ENCODE results near the gene DEDD2. TPM values are rescaled to one million over a fixed set of nuclear protein-coding genes. Genes with fewer than 3 reads are reported as not detected.
A peak's percentile ranks its signal among the peaks of the same experiment; 100 is the strongest.

Gene DEDD2
- total and polyA plus RNA-seq, 11 donors: 11.1 to 24.1 (median 17.2) TPM

DNA sequence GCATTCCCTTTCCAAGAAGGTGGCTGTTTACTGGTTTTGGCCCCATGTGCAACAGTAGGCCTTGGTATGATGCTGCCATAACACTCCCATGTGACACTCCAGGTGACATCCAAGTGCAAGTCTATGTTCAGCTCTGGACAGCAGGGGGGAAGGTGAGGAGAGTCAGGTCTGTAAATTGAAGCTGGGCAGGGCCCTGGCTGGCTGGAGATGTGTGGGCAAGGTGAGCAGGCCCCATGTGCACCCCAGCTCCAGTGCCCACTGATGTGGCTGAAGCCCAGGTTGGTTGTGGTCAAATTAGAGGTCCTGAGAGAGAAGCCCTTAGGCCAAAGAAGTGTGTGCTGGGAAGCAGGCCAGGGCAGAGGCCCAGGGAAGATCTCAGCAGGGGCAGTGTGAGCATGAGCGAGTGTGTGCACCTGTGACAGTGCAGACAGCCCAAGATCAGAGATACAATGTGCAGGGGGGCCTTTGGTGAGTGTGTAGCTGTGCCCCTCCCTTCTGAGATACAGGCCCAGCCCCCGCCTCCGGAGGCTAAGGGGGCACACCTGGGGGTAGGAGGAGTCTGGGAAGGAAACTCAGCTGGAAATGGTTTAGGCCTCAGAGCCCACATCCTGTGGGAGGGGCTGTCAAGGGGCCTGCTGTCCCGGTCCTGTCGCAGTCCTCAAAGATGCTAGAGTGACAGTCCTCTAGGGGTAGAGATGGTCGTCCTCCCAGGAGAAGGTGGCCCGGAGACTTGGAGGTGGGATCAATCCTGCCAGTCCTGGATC lies 18.6 kb downstream of the DEDD2 start:
- H3K27me3 ChIP-seq: no peaks in the 10 kb centered on the region
- ATAC-seq: peak in 2 of 4 donors; percentile 11 to 17
- 51 to 72% (median 64%) methylated on average over 5 to 7 of the region's 7 CpGs for WGBS, 4 donors
- no peak for TF ChIP-seq POLR2A (IDR thresholded peaks at IDR 0.05)
- TF ChIP-seq, protein P1, sequence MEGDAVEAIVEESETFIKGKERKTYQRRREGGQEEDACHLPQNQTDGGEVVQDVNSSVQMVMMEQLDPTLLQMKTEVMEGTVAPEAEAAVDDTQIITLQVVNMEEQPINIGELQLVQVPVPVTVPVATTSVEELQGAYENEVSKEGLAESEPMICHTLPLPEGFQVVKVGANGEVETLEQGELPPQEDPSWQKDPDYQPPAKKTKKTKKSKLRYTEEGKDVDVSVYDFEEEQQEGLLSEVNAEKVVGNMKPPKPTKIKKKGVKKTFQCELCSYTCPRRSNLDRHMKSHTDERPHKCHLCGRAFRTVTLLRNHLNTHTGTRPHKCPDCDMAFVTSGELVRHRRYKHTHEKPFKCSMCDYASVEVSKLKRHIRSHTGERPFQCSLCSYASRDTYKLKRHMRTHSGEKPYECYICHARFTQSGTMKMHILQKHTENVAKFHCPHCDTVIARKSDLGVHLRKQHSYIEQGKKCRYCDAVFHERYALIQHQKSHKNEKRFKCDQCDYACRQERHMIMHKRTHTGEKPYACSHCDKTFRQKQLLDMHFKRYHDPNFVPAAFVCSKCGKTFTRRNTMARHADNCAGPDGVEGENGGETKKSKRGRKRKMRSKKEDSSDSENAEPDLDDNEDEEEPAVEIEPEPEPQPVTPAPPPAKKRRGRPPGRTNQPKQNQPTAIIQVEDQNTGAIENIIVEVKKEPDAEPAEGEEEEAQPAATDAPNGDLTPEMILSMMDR (IDR thresholded peaks at IDR 0.05): no peak
- peak overlapping the region in 2 of 12 donors; percentile 7 to 46 for H3K4me3 ChIP-seq
- DNase-seq: peak in 1 of 5 donors; percentile 64
- H3K36me3 ChIP-seq: peaks cover 0 to 59% (median 41%) of the 10 kb centered on the region in 9 donors
- no peaks in the 10 kb centered on the region for H3K9me3 ChIP-seq
- H3K4me1 ChIP-seq: peaks cover 0 to 70% (median 12%) of the 10 kb centered on the region in 12 donors
- intact Hi-C loops (cut with DNase I): no loop called here
- H3K27ac ChIP-seq: peak overlapping the region in 5 of 12 donors; percentile 16 to 97 (median 24)

DNA sequence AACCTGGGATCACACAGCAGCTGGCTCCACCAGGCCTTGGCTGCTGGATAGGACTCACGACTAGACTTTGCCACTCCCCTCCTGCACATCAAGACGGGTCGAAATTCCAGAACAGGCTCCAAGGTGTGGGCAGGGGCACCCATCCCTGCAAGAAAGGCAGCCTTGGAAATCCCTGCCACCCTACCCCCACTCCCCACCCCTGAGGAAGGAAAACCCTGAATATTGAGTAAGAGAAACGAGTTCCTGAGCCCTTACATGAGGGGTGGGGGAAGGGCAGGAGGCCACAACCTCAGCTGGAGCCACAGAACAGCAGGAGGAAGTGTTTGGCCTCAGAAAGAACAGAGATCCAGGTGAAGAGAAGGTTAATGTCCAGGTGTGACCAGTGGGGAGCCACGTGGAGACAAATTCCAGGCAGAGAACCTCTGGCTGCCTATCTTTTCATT lies 20.1 kb downstream of the DEDD2 start:
- DNase-seq (no peak), ATAC-seq (no peak)
- H3K4me1 ChIP-seq: peaks cover 0 to 59% (median 12%) of the 10 kb centered on the region in 12 donors
- H3K9me3 ChIP-seq: peaks cover 0 to 6% (median 0%) of the 10 kb centered on the region in 12 donors
- H3K36me3 ChIP-seq: peaks cover 0 to 47% (median 30%) of the 10 kb centered on the region in 9 donors
- no peak overlapping the region for H3K4me3 ChIP-seq
- H3K27me3 ChIP-seq: no peaks in the 10 kb centered on the region
- TF ChIP-seq, protein P1 (IDR thresholded peaks at IDR 0.05): no peak
- no peak for TF ChIP-seq POLR2A (IDR thresholded peaks at IDR 0.05)
- WGBS, 4 donors: 61 to 63% (median 61%) methylated on average over 5 of the region's 5 CpGs
- peak overlapping the region in 1 of 12 donors; percentile 46 for H3K27ac ChIP-seq
- intact Hi-C loops (cut with DNase I): no loop called here

DNA sequence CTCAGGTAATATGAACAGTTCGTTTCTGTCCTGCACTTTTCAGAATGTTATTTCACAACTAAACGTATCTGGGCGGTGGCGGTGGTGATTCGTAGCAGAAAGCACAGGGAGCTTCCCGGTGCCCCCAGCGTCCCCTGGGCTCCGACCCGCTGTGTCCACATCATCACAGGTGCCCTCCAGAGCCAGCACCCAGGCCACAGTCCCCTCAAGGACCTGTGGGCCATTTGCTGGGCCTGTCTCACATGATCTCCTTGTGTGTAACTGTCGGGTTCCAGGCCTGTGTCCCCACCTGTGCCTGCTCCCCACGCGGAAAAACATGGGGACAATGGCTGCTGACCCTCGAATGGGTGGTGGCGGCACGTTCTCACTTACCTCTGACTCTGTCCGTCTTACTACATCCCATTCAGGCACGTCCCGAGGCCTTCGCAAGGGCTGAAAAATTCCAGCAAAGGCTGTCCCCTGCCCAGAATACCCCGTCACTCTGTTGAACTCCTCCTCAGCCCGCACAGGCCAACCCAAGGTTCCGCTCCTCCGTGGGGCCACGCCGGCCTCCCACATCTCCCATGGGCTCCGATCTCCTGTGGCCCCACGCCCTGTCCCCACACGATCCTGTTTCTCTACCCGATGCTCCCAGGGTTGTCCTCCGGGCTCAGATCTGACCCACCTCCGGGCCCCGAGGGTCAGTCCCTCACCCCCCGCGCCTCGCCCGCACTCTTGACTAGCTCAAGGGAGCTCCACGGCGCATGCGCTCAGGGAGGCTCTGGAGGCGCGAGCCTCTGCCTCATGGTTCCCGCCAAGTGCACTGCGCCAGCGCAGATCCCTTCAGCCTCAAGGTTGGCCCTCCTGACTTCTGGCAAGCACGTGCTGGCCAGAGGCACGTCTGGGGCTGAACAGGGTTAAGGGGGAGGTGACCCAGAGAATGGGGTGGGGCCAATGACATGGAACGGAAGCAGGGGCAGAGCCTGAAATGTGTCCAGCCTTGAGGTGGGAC lies 21.2 kb downstream of the DEDD2 start:
- ATAC-seq (no peak), DNase-seq (no peak)
- no peak overlapping the region for H3K27ac ChIP-seq
- peaks cover 0 to 36% (median 24%) of the 10 kb centered on the region in 9 donors for H3K36me3 ChIP-seq
- no peak overlapping the region for H3K4me3 ChIP-seq
- TF ChIP-seq, protein P1 (IDR thresholded peaks at IDR 0.05): no peak
- no peak for TF ChIP-seq POLR2A (IDR thresholded peaks at IDR 0.05)
- intact Hi-C loops (cut with DNase I): no loop called here
- 88 to 90% (median 90%) methylated on average over 47 of the region's 47 CpGs for WGBS, 4 donors
- peaks cover 0 to 6% (median 0%) of the 10 kb centered on the region in 12 donors for H3K9me3 ChIP-seq
- H3K27me3 ChIP-seq: no peaks in the 10 kb centered on the region
- H3K4me1 ChIP-seq: peaks cover 0 to 58% (median 10%) of the 10 kb centered on the region in 12 donors
